GM10266 (cell line): Measurements from ENCODE around the gene LYRM1.

Experiments
- DNase-seq: peaks from one replicate; pipeline ENCODE4 v3.0.0; 2012; ENCODE audit errors: extremely low spot score
- CTCF ChIP-seq: IDR thresholded peaks from 2 replicates; pipeline ENCODE4 v1.5.1; 2012; ENCODE audit warnings: mild to moderate bottlenecking, low read depth; ENCODE audit not compliant: control insufficient read depth, insufficient read depth; ENCODE audit errors: missing control alignments

LYRM1 gene

GRCh38 chr16:20903899-20904506 is 3.4 kb downstream of the LYRM1 start:
- TF ChIP-seq CTCF = no peak
- DNase-seq = no peak

- peak; percentile 44 for DNase-seq
- TF ChIP-seq CTCF = no peak
These were observed 4.0 kb downstream of the LYRM1 start for GRCh38 chr16:20904507-20905081.

- no peak for TF ChIP-seq CTCF
- no peak for DNase-seq
These were observed 5.0 kb downstream of the LYRM1 start for GRCh38 chr16:20905576-20905975.

GRCh38 chr16:20906341-20907255 is 6.0 kb downstream of the LYRM1 start:
- DNase-seq = no peak
- TF ChIP-seq CTCF = no peak

GRCh38 chr16:20910781-20911321 is 10.3 kb downstream of the LYRM1 start:
- TF ChIP-seq CTCF = no peak

GRCh38 chr16:20911361-20911760 is 10.8 kb downstream of the LYRM1 start:
- no peak for TF ChIP-seq CTCF
- DNase-seq = no peak

More at GRCh38 chr16:20910781-20911321, 10.3 kb downstream of the LYRM1 start:
- no peak for DNase-seq

- no peak for DNase-seq
- no peak for TF ChIP-seq CTCF
These were observed 15.7 kb downstream of the LYRM1 start for GRCh38 chr16:20916289-20916688.
